Naive thymus-derived CD8-positive, alpha-beta T cell (primary cell): ENCODE data around the gene KDR. TPM values are rescaled to one million over a fixed set of nuclear protein-coding genes. Genes with fewer than 3 reads are reported as not detected.

Source experiments
- ATAC-seq, 2 donors: fragments of 150-1000 bp; cut with Tn5 transposase in 1 of 2; sonication (Bioruptor Pico), chemical (Tn5 transposase) in 1 of 2; 1 replicate in 1 of 2; 2 replicates in 1 of 2; pipeline ENCODE4 v1.10.0; 2021; ENCODE audit warnings: mild to moderate bottlenecking in 2 of 2, moderate library complexity in 2 of 2
- POLR2A ChIA-PET: fragments of 350-600 bp; sonication (Branson Sonifier 250); formaldehyde crosslinking; loops from one replicate; lab custom pipeline; 2021; ENCODE audit warnings: antibody characterized with exemption; lab: Charles Lee
- DNase-seq, 10 donors: peaks; one replicate each; pipeline versions ENCODE4 v3.0.0 to v3.0.0-alpha.2; 2020 to 2022
- H3K27ac Mint-ChIP-seq, 10 donors: one replicate each; pipeline ENCODE4 v1.8.0; 2020 to 2022; ENCODE audit warnings: mild to moderate bottlenecking in 10 of 10, mixed read lengths in 10 of 10, moderate library complexity in 4 of 10, inconsistent platforms in 1 of 10
- H3K27me3 Mint-ChIP-seq, 5 donors: one replicate each; pipeline ENCODE4 v1.8.0; 2021 to 2022; ENCODE audit warnings: mixed read lengths in 5 of 5
- H3K36me3 Mint-ChIP-seq, 3 donors: one replicate each; pipeline ENCODE4 v1.8.0; 2020 to 2022; ENCODE audit warnings: mixed read lengths in 3 of 3, mild to moderate bottlenecking in 2 of 3, inconsistent platforms in 1 of 3
- H3K4me1 Mint-ChIP-seq, 4 donors: one replicate each; pipeline ENCODE4 v1.8.0; 2021 to 2022; ENCODE audit warnings: mixed read lengths in 4 of 4
- H3K4me3 Mint-ChIP-seq, 10 donors: one replicate each; pipeline ENCODE4 v1.8.0; 2020 to 2022; ENCODE audit warnings: mild to moderate bottlenecking in 10 of 10, mixed read lengths in 10 of 10, moderate library complexity in 6 of 10, inconsistent platforms in 1 of 10
- H3K9me3 Mint-ChIP-seq, 9 donors: one replicate each; pipeline ENCODE4 v1.8.0; 2020 to 2022; ENCODE audit warnings: mixed read lengths in 9 of 9, mild to moderate bottlenecking in 3 of 9, inconsistent platforms in 1 of 9, moderate library complexity in 1 of 9
- polyA plus RNA-seq, 3 donors: library from polyadenylated mRNA; unstranded; fragments of 300-500 nt; fragmentation: Illumina TruSeq; gene quantifications; one replicate each; pipeline ENCODE4 v1.2.3, GENCODE V29; 2021
- total RNA-seq, 8 experiments: library from RNA in 2 of 8; stranded (reverse) in 2 of 8; gene quantifications; one replicate each; pipeline ENCODE4 v1.2.3 and lab custom pipeline; 2021 to 2026

The KDR gene
- total and polyA plus RNA-seq, 5 experiments from 2014 or later, result not detected

DNA sequence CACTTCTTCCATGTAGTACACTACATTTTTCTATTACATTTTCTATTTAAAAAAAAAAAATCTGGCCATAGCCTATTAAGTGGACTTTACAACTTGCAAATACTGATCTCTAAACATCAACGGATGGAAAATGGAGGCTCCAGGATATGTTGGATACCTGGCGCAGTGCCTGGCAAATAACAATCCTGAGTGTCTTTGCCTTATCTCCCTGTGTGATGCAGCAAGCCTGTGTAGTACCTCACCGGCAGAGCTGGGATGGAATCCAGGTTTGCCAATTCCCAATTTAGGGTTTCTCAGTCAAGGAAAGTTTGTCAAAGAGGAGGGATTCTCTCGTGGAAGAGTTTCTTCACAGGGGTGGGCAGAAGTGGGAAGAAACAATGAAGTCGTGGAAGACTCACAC, 93.2 kb downstream of the KDR start:
- H3K4me1 Mint-ChIP-seq, result no peaks in the 10 kb centered on the region
- no peak for DNase-seq
- no peaks in the 10 kb centered on the region for H3K36me3 Mint-ChIP-seq
- H3K27ac Mint-ChIP-seq, result no peak overlapping the region
- peaks cover 0 to 2% (median 0%) of the 10 kb centered on the region in 9 donors for H3K9me3 Mint-ChIP-seq
- no peak for ATAC-seq
- POLR2A ChIA-PET, result no interaction called here
- no peak overlapping the region for H3K4me3 Mint-ChIP-seq
- peaks cover 3 to 53% (median 7%) of the 10 kb centered on the region in 5 donors for H3K27me3 Mint-ChIP-seq

DNA sequence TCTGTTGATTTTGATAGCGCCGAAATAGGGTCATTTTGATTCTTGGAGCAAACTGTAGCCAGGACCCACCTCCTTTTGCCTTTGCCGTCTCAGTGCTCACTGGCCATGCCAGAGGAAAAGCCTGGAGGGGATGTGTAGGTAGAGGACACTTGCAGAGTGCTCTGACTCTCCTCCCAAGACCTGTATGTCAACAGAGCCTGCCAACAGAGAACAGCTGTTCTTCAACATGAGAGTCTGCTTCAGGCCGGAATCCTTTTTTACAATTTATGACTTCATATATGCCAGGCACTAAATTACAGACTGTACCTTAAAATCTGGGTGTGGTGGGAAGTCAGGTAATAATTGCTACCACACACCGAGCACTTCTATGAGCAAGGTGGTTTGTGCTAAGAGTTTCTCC, 94.2 kb downstream of the KDR start:
- Mint-ChIP-seq H3K4me3 (no peak overlapping the region), H3K9me3 (peaks cover 0 to 2% (median 0%) of the 10 kb centered on the region in 9 donors), H3K27ac (no peak overlapping the region), H3K36me3 (no peaks in the 10 kb centered on the region), H3K4me1 (no peaks in the 10 kb centered on the region), H3K27me3 (peaks cover 3 to 48% (median 6%) of the 10 kb centered on the region in 5 donors)
- POLR2A ChIA-PET, result no interaction called here
- DNase-seq, result no peak
- ATAC-seq, result no peak

DNA sequence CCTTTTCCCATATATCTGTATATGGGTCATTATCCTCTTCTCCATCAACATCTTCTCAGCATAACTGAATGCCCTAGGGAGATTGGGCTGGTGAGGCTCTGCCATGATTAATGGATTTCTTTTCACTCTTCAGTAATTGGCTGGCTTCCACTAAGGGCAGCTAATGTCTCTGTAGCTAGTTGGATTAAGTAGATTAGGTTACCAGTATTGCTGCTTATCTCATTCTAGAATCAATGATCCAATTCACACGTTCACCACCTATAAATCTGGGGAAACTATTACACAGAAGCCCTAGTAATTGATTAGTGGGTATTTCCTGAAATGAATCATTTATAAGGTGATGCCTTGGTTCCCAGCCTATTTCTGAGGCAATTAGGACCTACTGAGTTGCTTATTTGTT, 94.8 kb downstream of the KDR start:
- Mint-ChIP-seq H3K4me3 (no peak overlapping the region), H3K27me3 (peaks cover 3 to 42% (median 5%) of the 10 kb centered on the region in 5 donors), H3K27ac (no peak overlapping the region), H3K9me3 (peaks cover 0 to 2% (median 0%) of the 10 kb centered on the region in 9 donors), H3K4me1 (no peaks in the 10 kb centered on the region), H3K36me3 (no peaks in the 10 kb centered on the region)
- POLR2A ChIA-PET, result no interaction called here
- no peak for ATAC-seq
- DNase-seq, result no peak

DNA sequence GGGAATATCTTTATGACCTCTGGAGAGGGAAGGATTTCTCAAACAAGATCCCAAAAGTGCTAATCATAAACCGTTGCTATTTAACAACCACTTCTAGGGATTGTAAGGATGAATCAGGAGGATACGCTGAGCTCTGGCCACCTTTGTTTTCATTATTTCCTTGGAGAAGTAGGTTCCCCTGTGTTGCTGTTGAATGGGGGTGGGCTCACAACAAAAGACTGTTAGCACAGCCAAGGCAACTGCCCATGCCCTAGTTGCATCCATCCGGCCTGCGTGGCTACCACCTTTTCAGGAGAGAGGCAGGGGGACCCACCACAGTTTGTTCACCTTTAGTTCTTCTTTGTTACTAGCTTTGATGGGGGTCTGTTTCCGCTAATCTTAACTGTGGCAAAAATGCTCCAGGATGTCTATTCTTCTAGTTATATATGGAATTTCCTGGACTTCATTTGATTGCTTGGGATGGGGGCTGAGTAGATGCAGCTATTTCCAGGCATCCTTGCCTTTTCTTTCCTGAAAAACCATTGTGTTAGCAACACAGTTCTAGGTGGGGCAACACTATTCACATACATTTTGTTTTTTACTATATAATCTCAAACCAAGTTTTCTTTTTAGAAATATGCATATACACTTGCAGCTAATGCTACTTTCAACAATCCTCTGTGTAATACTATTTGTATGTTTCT, 95.4 kb downstream of the KDR start:
- Mint-ChIP-seq H3K4me3 (no peak overlapping the region), H3K9me3 (peaks cover 0 to 4% (median 0%) of the 10 kb centered on the region in 9 donors), H3K27ac (no peak overlapping the region), H3K4me1 (no peaks in the 10 kb centered on the region), H3K27me3 (peaks cover 3 to 37% (median 3%) of the 10 kb centered on the region in 5 donors), H3K36me3 (no peaks in the 10 kb centered on the region)
- DNase-seq (no peak), ATAC-seq (no peak)
- POLR2A ChIA-PET, result no interaction called here

DNA sequence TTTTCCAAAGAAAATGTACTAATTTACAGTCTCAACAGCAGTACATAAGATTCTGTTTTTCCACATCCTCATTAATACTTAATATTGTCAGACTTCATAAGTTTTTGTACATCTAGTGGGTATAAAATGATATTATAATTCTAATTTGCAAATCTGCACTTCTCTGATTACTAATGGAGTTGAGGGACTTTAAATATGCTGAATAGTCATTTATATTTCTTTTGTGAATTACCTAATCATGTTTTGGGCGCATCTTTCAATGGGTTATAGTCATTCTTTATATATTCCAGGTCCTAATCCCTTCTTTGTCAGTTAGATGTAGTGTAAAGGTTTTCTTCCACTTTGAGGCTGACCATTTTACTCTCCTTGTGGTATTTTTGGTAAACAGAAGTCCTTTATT, 96.1 kb downstream of the KDR start:
- ATAC-seq, result no peak
- peaks cover 3 to 33% (median 3%) of the 10 kb centered on the region in 5 donors for H3K27me3 Mint-ChIP-seq
- no peak overlapping the region for H3K27ac Mint-ChIP-seq
- H3K36me3 Mint-ChIP-seq, result no peaks in the 10 kb centered on the region
- H3K9me3 Mint-ChIP-seq, result peaks cover 0 to 4% (median 0%) of the 10 kb centered on the region in 9 donors
- no peaks in the 10 kb centered on the region for H3K4me1 Mint-ChIP-seq
- no peak for DNase-seq
- POLR2A ChIA-PET, result no interaction called here
- no peak overlapping the region for H3K4me3 Mint-ChIP-seq

Other genes with a start within 250 kb of the KDR start
- 1 to 10 TPM; 3.2 to 5.7 TPM for gene SRD5A3, start 220.6 kb upstream of the KDR start, total RNA-seq
- gene SRD5A3, start 220.6 kb upstream of the KDR start, polyA plus RNA-seq, result 10 to 100 TPM in 2 of 3 donors, 1 to 10 TPM in 1; 7.5 to 14.8 (median 12.8) TPM